K562 (cell line): ENCODE measurements around the gene ARSJ. TPM values are rescaled to one million over a fixed set of nuclear protein-coding genes. Genes with fewer than 3 reads are reported as not detected.

Source experiments
- ATAC-seq: fragments of 200-7000 bp; cut with Tn5 transposase; 3 replicates; pipeline ENCODE4 v1.9.1; 2020; ENCODE audit warnings: moderate library complexity
- BruUV-seq: library from RNA; stranded (reverse); fragments of 400-500 nt; replicated peaks from 2 replicates; lab custom pipeline; 2021; lab: Mats Ljungman, UMichigan
- CTCF ChIA-PET: fragments of 300-600 bp; formaldehyde crosslinking; extraction: SDS; loops from one replicate; lab custom pipeline; 2021; ENCODE audit warnings: low intra/inter-chr PET ratio; lab: Yijun Ruan, JAX
- POLR2A ChIA-PET: fragments of 300-600, 350-650 bp; sonication (Branson Sonifier 250); formaldehyde crosslinking; extraction: SDS; loops from one replicate; lab custom pipeline; 2021; ENCODE audit warnings: antibody characterized with exemption, inconsistent platforms; lab: Yijun Ruan, JAX
- DNase-seq, 4 experiments: peaks; one replicate each; pipeline versions ENCODE4 v3.0.0 to v3.0.0-alpha.2; 2011 to 2018; ENCODE audit warnings: low spot score in 3 of 4, mixed read lengths in 3 of 4; ENCODE audit errors: extremely low read depth in 1 of 4
- FAIRE-seq: peaks from 2 replicates; lab custom pipeline; 2011; peaks lifted over from hg19 to GRCh38; lab: Jason Lieb, UNC
- H2AFZ ChIP-seq: 2 replicates; pipeline ENCODE4 v1.6.0; 2011; ENCODE audit warnings: low read depth, low read length, control low read depth, inconsistent platforms
- H3K27ac ChIP-seq: fragments of 200-600 bp; 3 replicates; pipeline ENCODE4 v1.8.0; 2011; ENCODE audit warnings: low read depth, mild to moderate bottlenecking, control low read depth, inconsistent platforms, low read length, moderate library complexity, mixed read lengths; ENCODE audit errors: extremely low read depth
- H3K27me3 ChIP-seq, 2 experiments: fragments of 300-600 bp in 1 of 2; 2 replicates in 1 of 2; 3 replicates in 1 of 2; pipeline versions ENCODE4 v1.6.0 to v1.8.0; 2011; ENCODE audit warnings: inconsistent platforms in 2 of 2, low read length in 2 of 2, mild to moderate bottlenecking in 1 of 2, mixed read lengths in 1 of 2, moderate library complexity in 1 of 2; ENCODE audit not compliant: control insufficient read depth in 2 of 2, insufficient read depth in 2 of 2
- H3K36me3 ChIP-seq: fragments of 300-600 bp; 3 replicates; pipeline ENCODE4 v1.8.0; 2011; ENCODE audit warnings: mild to moderate bottlenecking, low read length, inconsistent platforms; ENCODE audit not compliant: control insufficient read depth, insufficient read depth
- H3K4me1 ChIP-seq, 2 experiments: fragments of 200-600 bp in 1 of 2; replicated peaks in 1 of 2; 2 replicates in 1 of 2; 3 replicates in 1 of 2; pipeline versions ENCODE4 v1.5.1 to v1.8.0; 2011; ENCODE audit warnings: inconsistent platforms in 2 of 2, low read length in 2 of 2, mild to moderate bottlenecking in 1 of 2, mixed read lengths in 1 of 2, moderate library complexity in 1 of 2; ENCODE audit not compliant: control insufficient read depth in 2 of 2, insufficient read depth in 2 of 2
- H3K4me2 ChIP-seq: 2 replicates; pipeline ENCODE4 v1.6.1; 2011; ENCODE audit warnings: low read length, control low read depth, inconsistent platforms, mixed read lengths; ENCODE audit not compliant: insufficient read depth
- H3K4me3 ChIP-seq: fragments of 200-600 bp; sonication (generic), shearing (Covaris generic); 2 replicates; pipeline ENCODE4 v1.5.1; 2016; ENCODE audit warnings: control low read depth, inconsistent platforms
- H3K79me2 ChIP-seq: fragments of 200-600 bp; 3 replicates; pipeline ENCODE4 v1.8.0; 2011; ENCODE audit warnings: low read length, inconsistent platforms; ENCODE audit not compliant: control insufficient read depth, insufficient read depth
- H3K9ac ChIP-seq, 2 experiments: 2 replicates each; pipeline versions ENCODE4 v1.6.0 to v1.6.1; 2011; ENCODE audit warnings: low read depth in 2 of 2, low read length in 2 of 2, control low read depth in 1 of 2, inconsistent platforms in 1 of 2, mild to moderate bottlenecking in 1 of 2, mixed read lengths in 1 of 2; ENCODE audit not compliant: insufficient read depth in 1 of 2
- H3K9me1 ChIP-seq: one replicate; pipeline ENCODE4 v1.6.0; 2011; ENCODE audit warnings: inconsistent platforms, mild to moderate bottlenecking, low read length, moderate library complexity; ENCODE audit not compliant: control insufficient read depth, insufficient read depth
- H3K9me3 ChIP-seq: replicated peaks from 2 replicates; pipeline ENCODE4 v1.5.1; 2011; ENCODE audit warnings: low read depth, low read length, inconsistent platforms; ENCODE audit not compliant: control insufficient read depth, insufficient read depth
- H4K20me1 ChIP-seq: replicated peaks from 2 replicates; pipeline ENCODE4 v1.6.1; 2011; ENCODE audit warnings: low read length, inconsistent platforms, mixed read lengths; ENCODE audit not compliant: control insufficient read depth, insufficient read depth
- BRCA1 ChIP-seq, 2 experiments: fragments of 450-650 bp in 1 of 2; sonication (generic) in 1 of 2; formaldehyde crosslinking in 1 of 2; IDR thresholded peaks; 2 replicates each; pipeline versions ENCODE4 v1.5.0 to v1.6.1; 2017 to 2020; ENCODE audit warnings: mild to moderate bottlenecking in 1 of 2, missing genetic modification reagents in 1 of 2
- GABPB2 ChIP-seq: fragments of 250-450 bp; sonication (Bioruptor Pico); conservative IDR thresholded peaks from 2 replicates; pipeline ENCODE4 v1.5.1; 2021; ENCODE audit warnings: mild to moderate bottlenecking
- IRF2 ChIP-seq: sonication (generic); formaldehyde crosslinking; IDR thresholded peaks from 2 replicates; pipeline ENCODE4 v1.8.1; 2022; ENCODE audit warnings: mild to moderate bottlenecking, missing genetic modification reagents
- MBD2 ChIP-seq: sonication (generic); IDR thresholded peaks from 2 replicates; pipeline ENCODE4 v1.6.1; 2016; ENCODE audit warnings: low read depth, borderline replicate concordance
- SETDB1 ChIP-seq: IDR thresholded peaks from one replicate; pipeline ENCODE4 v1.6.1; 2012; ENCODE audit warnings: low read length, control low read depth, inconsistent platforms
- XRCC3 ChIP-seq: fragments of 450-650 bp; IDR thresholded peaks from 2 replicates; pipeline ENCODE4 v1.6.1; 2017; ENCODE audit warnings: mild to moderate bottlenecking, moderate library complexity
- ZBED1 ChIP-seq: IDR thresholded peaks from 2 replicates; pipeline ENCODE4 v1.6.1; 2014
- ZKSCAN3 ChIP-seq: fragments of 250-450 bp; sonication (Bioruptor Pico); IDR thresholded peaks from 2 replicates; pipeline ENCODE4 v1.4.0; 2020
- ZNF699 ChIP-seq: fragments of 250-450 bp; sonication (Bioruptor Pico); IDR thresholded peaks from 2 replicates; pipeline ENCODE4 v1.8.0; 2021; ENCODE audit warnings: mild to moderate bottlenecking, moderate library complexity; ENCODE audit not compliant: insufficient replicate concordance
- WGBS: fragments of 100-300 bp; shearing (Covaris generic); methylation state at CpG from one replicate; pipeline ENCODE4 v1.1.6; 2016; ENCODE audit warnings: low coverage, mixed read lengths; ENCODE audit not compliant: insufficient coverage; ENCODE audit errors: missing lambda C conversion rate; 5-methylcytosine and 5-hydroxymethylcytosine counted together
- in situ Hi-C: fragments of 300-500 bp; cut with MboI; formaldehyde crosslinking; loops from 4 replicates; pipeline ENCODE4 v1.15.0; 2018; ENCODE audit warnings: inconsistent platforms, mixed read lengths
- intact Hi-C: fragments of 100-400 bp; cut with micrococcal nuclease; formaldehyde crosslinking; loops from 2 replicates; pipeline ENCODE4 v1.14.2; 2022
- polyA plus RNA-seq, 8 experiments: library from polyadenylated mRNA; depleted of rRNA in 4 of 8; stranded (reverse) in 5 of 8; unstranded in 3 of 8; fragments of >200 nt; fragmentation: Nextera tagmentation in 2 of 8; fragmentation: Illumina TruSeq in 1 of 8; extraction: Ambion mirVana in 2 of 8; extraction: Trizol in 1 of 8; gene quantifications; 2 replicates each; pipeline versions ENCODE4 v1.2.1 to v1.2.3, GENCODE V29; 2011 to 2014; ENCODE audit warnings: inconsistent platforms in 1 of 8, missing spikeins in 1 of 8
- total RNA-seq, 7 experiments: library from RNA; depleted of rRNA in 6 of 7; stranded (reverse); fragments of >200 nt in 6 of 7; fragmentation: Illumina TruSeq in 2 of 7; extraction: Trizol in 2 of 7; gene quantifications; 2 replicates each; pipeline versions ENCODE4 v1.2.1 to v1.2.3, GENCODE V29; 2011 to 2021; ENCODE audit warnings: low replicate concordance in 1 of 7
- TF ChIP-seq, protein P1 (sequence below): sonication (generic); formaldehyde crosslinking; IDR thresholded peaks from 2 replicates; pipeline ENCODE4 v1.8.1; 2023; ENCODE audit warnings: mild to moderate bottlenecking, missing genetic modification reagents, moderate library complexity
- TF ChIP-seq, protein P2 (sequence below): fragments of 450-650 bp; formaldehyde crosslinking; IDR thresholded peaks from 2 replicates; pipeline ENCODE4 v1.4.0; 2020; ENCODE audit warnings: mild to moderate bottlenecking
- TF ChIP-seq, protein P3 (sequence below): fragments of 150-350 bp; IDR thresholded peaks from 2 replicates; pipeline ENCODE4 v1.6.1; 2014; ENCODE audit warnings: low read depth, mild to moderate bottlenecking, low read length, borderline replicate concordance

Gene ARSJ
- total and polyA plus RNA-seq, 9 of the 15 experiments (the other 6 are each of a cell fraction or from before 2014, with no cell fraction given): not detected

DNA sequence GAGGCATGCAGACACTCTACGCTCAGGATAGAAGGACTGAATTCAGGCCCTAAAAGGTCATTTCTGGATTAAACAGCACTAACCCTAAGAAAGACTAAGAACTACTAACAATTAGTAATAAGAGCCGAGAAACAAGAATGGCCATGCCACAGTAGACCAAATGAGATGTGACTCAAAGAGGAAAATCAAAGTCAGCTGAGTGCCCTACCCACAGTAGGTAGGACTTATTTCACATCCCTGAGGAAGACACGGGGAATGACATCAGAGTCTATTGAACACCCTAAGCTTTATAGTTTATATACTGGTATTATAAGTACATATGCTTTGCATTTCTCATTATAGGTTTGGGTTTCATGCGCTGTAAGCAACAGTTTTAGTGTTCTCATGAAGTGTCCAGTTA, 2.7 kb upstream of the ARSJ start:
- Histone ChIP-seq H3K4me1 (no peaks in the 10 kb centered on the region), H3K79me2 (no peaks in the 10 kb centered on the region), H3K9me3 (no peaks in the 10 kb centered on the region), H3K9me1 (no peaks in the 10 kb centered on the region), H3K4me2 (no peak overlapping the region), H3K27me3 (no peaks in the 10 kb centered on the region), H3K9ac (no peak overlapping the region), H3K36me3 (no peaks in the 10 kb centered on the region), H3K27ac (no peak overlapping the region), H3K4me3 (no peak overlapping the region), H2AFZ (no peak overlapping the region), H4K20me1 (no peaks in the 10 kb centered on the region)
- TF ChIP-seq BRCA1 (IDR thresholded peaks at IDR 0.05) (no peak), BRCA1 (CRISPR knock-in tag; IDR thresholded peaks at IDR 0.05) (no peak), XRCC3 (no peak), MBD2 (no peak), ZBED1 (no peak), ZKSCAN3 (no peak), IRF2 (no peak), SETDB1 (no peak), ZNF699 (CRISPR knock-in tag) (no peak), GABPB2 (CRISPR knock-in tag) (no peak)
- TF ChIP-seq, protein P1, sequence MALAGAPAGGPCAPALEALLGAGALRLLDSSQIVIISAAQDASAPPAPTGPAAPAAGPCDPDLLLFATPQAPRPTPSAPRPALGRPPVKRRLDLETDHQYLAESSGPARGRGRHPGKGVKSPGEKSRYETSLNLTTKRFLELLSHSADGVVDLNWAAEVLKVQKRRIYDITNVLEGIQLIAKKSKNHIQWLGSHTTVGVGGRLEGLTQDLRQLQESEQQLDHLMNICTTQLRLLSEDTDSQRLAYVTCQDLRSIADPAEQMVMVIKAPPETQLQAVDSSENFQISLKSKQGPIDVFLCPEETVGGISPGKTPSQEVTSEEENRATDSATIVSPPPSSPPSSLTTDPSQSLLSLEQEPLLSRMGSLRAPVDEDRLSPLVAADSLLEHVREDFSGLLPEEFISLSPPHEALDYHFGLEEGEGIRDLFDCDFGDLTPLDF (CRISPR knock-in tag): no peak
- TF ChIP-seq, protein P2, sequence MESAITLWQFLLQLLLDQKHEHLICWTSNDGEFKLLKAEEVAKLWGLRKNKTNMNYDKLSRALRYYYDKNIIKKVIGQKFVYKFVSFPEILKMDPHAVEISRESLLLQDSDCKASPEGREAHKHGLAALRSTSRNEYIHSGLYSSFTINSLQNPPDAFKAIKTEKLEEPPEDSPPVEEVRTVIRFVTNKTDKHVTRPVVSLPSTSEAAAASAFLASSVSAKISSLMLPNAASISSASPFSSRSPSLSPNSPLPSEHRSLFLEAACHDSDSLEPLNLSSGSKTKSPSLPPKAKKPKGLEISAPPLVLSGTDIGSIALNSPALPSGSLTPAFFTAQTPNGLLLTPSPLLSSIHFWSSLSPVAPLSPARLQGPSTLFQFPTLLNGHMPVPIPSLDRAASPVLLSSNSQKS (CRISPR knock-in tag): no peak
- TF ChIP-seq, protein P3, sequence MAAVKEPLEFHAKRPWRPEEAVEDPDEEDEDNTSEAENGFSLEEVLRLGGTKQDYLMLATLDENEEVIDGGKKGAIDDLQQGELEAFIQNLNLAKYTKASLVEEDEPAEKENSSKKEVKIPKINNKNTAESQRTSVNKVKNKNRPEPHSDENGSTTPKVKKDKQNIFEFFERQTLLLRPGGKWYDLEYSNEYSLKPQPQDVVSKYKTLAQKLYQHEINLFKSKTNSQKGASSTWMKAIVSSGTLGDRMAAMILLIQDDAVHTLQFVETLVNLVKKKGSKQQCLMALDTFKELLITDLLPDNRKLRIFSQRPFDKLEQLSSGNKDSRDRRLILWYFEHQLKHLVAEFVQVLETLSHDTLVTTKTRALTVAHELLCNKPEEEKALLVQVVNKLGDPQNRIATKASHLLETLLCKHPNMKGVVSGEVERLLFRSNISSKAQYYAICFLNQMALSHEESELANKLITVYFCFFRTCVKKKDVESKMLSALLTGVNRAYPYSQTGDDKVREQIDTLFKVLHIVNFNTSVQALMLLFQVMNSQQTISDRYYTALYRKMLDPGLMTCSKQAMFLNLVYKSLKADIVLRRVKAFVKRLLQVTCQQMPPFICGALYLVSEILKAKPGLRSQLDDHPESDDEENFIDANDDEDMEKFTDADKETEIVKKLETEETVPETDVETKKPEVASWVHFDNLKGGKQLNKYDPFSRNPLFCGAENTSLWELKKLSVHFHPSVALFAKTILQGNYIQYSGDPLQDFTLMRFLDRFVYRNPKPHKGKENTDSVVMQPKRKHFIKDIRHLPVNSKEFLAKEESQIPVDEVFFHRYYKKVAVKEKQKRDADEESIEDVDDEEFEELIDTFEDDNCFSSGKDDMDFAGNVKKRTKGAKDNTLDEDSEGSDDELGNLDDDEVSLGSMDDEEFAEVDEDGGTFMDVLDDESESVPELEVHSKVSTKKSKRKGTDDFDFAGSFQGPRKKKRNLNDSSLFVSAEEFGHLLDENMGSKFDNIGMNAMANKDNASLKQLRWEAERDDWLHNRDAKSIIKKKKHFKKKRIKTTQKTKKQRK: no peak
- ATAC-seq (no peak), DNase-seq (no peak), FAIRE-seq (no peak)
- no TSS peak for BruUV-seq
- intact Hi-C loops (no loop called here), in situ Hi-C loops (no loop called here)
- CTCF ChIA-PET: no interaction called here
- POLR2A ChIA-PET: no interaction called here
- 0% methylated on average over 4 of the region's 4 CpGs for WGBS
